Renal cortical epithelial cell (primary cell): Measurements from ENCODE around the gene DMRTC2. TPM values are rescaled to one million over a fixed set of nuclear protein-coding genes. Genes with fewer than 3 reads are reported as not detected.

Source experiments
- DNase-seq: peaks from one replicate; pipeline ENCODE4 v3.0.0-alpha.2; 2011; ENCODE audit warnings: low read depth
- total RNA-seq: library from RNA; depleted of rRNA; stranded (reverse); fragments of >200 nt; gene quantifications from 2 replicates; pipeline ENCODE4 v1.2.3, GENCODE V29; 2014

Gene DMRTC2
- total RNA-seq, result not detected in 2 replicates

DNA sequence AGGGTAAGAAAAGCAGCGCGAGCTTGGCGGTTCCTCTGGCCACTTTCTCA is at the start of gene DMRTC2:
Gene DMRTC2, plus strand, starts transcription at position 42 of the 50 bp plus-strand sequence. CDS start 2,387 bp downstream, outside the sequence.
- DNase-seq, result no peak

DNA sequence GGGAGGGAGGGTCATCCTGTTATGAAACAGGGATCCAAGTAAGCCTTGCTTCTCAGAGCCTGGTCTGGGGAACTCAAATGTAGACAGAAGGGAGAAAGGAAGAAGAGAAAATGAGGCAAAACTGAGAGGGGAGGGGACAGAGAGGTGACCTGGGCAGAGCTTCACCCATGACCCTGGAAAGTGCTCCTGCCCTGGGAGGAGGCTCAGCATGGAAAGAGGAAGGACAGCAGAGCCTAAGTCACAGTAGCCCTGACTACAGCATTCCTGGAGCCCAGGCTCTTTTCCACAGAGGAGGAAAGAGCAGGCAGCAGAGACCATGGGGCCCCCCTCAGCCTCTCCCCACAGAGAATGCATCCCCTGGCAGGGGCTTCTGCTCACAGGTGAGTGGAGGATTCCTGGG is 48.5 kb upstream of the DMRTC2 start, which contains the start of gene CEACAM3:
Gene CEACAM3, plus strand, starts transcription at position 226 of the 400 bp plus-strand sequence. Its CDS starts 91 bp downstream, at position 317.
- no peak for DNase-seq

DNA sequence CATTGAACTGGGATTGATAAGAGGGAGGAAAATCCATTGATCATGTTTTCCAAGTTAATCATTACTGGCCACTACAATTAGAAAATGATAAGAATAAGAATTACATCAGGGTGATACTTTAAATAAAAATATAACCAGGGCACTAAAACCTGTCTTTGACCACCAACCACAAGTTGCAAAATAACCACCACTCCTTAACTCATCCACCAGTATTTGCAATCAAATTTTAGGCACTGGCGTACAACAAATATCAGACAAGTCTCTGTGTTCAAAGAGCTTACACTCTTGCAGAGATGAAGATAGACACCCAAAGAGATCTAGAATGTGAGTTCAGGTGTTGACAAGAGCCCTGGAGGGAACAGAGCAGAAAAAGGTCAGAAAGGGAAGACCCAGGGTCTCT is 47.9 kb upstream of the DMRTC2 start:
- no peak for DNase-seq

DNA sequence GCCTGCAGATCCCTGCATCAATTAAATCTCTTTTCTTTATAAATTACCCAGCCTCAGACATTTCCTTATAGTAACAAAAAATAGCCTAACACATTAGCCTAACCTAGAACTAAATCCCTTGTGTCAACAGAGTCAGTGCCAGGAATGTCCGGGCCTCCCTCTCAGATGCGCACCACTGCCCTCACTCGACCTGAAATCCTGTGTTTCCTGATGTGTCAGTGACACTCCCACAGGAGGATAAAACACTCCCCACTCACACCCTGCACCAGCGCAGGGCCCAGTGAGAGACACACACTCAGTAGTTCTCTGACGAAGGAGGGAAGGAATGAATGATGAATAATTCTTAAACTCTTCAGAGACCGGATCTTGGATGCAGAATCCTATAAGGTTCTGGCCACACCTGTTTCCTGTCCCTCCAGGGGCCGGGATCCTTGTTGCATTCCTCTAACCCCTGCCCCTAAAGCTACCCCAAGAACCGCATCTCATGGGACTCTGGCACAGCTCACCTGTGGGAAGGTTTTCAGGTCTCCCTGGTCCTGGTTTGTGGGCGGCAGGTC is 45.3 kb upstream of the DMRTC2 start:
- DNase-seq, result peak; percentile 47

DNA sequence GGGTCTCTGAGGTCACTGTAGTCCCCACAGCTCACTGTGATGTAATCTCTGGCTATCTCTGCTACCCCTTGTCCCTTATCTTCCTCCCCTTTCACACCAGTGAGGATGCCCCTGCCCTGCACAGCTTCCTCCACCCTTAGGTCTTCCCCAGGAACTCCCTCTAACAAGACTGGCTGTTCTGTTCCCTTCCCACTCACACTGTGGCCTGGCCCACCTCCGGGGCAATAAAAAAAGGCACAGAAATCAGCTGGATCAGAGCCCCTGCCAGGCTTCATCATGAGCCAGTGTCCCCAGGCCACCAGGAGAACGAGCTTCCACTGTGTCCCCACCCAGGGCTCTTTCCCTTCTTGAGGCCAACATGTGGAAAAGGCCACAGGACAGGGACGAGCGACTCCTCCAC is 43.8 kb upstream of the DMRTC2 start:
- no peak for DNase-seq

DNA sequence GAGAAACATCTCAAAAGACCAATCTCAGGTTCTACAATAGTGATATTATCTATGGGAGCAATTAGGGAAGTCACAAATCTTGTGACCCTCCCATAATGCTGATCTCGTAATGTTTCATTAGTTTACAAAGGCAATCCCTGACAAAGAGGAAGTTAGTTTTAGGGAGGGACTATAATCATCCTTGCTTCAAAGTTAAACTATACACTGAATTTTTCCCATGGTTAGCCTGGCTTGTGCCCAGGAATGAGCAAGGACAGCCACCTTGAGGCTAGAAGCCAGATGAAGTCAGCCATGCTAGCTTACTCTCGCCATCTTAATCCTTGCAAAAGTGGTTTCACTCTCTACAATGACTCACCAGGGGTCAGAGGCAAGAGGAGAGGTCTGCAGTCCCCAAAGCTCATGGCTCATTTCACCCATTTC is 43.0 kb upstream of the DMRTC2 start:
- peak; percentile 3 for DNase-seq

DNA sequence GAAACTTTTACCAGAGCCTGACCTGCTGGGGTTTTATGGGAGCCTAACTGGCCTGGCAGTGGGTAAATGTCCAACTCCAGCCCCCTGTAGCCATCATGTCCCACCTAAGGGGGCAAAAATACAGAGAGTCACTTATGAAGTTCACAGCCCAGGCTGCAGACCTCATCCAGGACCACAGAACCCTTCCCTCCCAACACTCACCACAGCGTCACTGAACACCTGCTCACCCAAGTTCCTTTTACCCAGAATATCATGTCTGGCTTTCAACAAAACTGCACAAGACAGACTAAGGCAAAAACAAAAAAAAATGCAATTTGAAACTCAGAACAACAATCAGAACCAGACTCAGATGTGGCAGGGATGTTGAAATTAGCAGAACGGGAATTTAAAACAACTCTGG is 42.1 kb upstream of the DMRTC2 start:
- DNase-seq, result no peak

DNA sequence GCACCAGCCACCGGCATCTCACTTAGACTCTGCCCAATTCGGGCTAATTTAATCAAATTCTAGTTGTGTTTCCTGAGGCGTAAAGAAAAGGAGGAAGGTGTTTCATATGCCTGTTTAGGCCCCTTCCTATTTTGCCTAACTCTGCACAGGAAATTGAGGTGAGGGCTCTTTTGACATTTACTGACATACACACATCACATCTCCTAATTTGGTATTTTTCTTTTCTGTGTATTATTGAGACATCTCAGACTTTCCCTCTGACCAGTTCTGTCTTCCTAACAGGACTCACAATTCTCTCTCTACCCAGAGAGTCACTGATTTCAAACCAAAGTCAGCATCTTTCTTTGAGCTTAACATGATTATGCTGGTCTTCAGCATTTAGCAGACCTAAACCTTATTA is 40.5 kb upstream of the DMRTC2 start:
- DNase-seq, result no peak

DNA sequence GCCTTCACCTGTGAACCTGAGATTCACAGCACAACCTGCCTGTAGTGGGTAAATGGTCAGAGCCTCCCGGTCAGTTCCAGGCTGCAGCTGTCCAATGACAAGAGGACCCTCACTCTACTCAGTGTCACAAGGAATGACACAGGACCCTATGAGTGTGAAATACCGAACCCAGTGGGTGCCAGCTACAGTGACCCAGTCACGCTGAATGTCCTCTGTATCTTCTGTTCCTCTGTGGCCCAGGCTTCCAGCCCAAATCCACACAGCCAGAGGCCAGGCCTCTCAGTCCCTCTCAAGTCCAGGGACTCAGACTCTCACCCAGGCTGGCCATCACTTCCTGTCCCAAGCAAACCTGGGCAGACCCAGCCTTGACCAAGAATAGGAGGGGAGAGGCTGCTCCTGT is 37.7 kb upstream of the DMRTC2 start:
- no peak for DNase-seq

DNA sequence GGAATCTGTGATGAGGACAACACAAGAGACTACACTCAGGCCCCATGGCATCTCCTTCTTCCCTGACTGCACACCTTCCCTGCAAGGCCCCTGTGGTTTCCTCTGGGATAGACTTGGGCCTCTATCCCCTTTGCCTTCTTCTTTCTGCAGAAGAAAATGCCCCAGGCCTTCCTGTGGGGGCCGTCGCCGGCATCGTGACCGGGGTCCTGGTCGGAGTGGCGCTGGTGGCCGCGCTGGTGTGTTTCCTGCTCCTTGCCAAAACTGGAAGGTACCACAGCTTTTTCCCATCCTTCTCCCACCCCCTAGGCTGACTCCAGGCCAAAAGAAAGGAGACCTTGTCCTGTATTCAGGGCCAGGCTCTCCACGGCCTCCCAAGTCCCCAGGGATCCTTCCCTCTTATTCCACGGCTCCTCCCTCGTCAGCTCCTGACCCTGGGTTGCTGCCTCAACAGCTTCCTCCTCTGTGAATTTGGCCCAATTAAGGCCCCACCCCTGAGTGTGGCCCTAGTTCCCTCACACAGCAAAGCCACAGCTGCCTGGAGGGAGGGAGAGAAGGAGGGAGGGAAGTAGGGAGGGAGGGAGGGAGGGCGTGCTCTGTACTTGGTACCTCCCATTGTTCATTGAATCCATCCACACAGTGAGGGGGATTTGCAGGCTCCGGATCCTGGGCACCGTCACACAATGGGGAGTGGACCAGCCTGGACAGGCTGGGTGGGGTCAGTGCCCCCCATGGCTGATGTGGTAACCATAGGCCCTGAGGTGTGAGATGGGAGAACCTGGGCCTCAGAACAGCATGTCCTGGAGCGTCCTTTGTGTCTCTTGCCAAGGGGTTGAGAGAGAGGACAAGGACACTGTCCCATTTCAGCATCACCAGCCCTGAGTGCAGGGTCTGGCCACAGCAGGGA is 35.9 kb upstream of the DMRTC2 start:
- DNase-seq, result no peak

DNA sequence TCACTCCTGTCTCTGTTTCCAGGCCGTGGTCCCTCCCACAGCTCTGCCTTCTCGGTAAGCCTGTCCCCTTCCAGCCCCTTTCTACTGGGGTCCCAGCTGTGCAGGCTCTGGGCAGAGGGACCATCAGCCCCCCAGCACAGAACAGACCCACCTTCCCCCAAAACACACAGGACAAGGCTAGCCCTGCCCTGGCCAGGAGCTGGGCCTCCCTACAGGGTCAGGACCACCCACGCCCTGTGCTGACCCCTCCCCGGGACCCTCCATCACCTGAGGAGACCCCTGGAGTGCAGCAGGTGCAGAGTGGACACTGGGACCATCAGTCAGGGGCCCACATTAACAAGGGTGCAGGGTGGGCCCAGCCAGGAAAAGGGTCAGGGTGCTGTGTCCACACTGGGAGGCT is 34.5 kb upstream of the DMRTC2 start:
- DNase-seq, result no peak

DNA sequence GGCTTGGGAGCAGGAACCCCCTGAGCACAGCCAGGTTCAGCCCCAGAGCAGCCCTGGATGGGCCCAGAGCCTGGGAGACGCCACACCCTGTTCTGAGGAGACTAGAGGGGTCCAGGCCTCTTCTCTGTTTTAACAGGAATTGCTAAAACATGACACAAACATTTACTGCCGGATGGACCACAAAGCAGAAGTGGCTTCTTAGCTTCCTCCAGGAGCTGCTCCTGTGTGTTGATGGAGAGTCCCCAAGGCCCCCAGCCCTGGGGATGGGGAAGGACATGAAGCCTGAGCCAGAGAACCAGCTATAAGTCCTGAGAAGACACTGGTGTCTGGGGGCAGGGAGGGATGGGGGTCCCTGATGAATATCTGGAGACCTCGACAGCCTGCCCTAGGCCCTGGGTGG is 33.8 kb upstream of the DMRTC2 start:
- DNase-seq, result no peak

DNA sequence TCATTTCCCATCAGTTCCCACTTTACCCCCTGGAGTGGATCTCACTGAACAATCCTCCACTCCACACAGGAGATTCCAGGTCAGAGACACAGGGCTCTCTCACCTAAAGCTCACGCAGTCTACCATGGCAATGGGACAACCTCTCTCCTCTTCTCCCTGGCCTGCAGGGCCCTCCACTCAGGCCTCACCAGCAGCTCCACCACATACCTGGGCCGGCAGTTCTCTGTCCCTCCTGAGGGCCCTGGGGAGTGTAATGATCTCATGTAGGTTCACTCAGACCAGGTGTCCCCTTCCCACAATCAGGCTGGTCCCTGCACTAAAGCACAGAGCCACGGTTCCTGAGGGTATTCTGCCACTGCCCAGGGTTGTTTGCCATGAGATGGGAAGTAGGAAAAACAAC is 32.9 kb upstream of the DMRTC2 start:
- no peak for DNase-seq

DNA sequence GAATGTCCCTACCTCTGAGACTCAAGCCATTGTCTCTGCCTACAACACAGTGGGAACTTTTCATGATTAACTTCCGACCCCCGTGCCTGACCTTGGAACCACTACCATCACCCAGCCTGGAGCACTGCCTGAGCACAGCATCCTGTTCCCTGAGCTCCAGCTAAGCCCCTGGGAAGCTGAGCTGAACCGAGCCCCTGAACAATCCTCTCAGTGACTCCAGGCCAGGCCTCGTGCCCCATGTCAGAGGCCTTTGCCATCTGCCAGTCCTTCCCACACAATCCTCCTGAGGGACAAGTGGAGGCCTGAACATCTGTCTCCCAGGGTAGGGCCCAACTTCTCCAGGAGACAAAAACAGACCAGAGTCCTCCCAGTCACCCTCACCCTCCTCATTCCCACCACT is 30.9 kb upstream of the DMRTC2 start:
- DNase-seq, result no peak

DNA sequence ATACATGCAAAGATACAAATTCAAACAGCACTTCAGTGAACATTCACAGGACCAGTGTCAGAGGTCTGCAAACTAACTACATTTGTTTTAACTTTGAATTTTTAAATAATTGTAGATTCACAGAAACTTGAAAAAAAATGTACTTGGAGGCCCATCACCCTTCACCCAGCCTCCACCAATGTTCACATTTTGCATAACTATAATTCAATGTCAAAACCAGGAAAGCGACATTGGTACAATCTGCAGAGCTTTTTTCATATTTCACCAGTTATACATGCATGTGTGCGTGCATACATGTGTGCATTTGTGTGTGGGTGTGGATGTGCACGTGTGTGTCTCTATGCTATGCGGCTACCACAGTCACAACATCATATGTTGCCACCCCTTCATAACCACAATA is 29.5 kb upstream of the DMRTC2 start:
- DNase-seq, result no peak

DNA sequence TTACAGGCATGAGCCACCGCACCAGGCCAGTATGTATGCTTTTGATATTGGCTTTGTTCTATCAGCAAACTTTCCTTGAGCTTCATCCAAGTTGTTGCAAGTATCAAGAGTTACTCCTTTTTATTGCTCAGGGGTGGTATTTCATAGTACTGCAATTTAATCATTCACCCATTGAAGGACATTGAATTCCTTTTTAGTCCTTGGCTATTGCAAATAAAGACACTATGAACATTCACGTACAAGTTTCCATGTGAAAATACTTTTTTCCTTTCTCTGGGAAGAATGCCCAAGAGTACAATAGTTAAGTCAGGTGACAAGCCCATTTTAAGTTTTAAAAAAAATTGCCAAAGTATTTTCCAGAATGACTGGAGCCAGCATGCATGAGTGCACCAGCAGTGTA is 28.1 kb upstream of the DMRTC2 start:
- DNase-seq, result peak; percentile 6

DNA sequence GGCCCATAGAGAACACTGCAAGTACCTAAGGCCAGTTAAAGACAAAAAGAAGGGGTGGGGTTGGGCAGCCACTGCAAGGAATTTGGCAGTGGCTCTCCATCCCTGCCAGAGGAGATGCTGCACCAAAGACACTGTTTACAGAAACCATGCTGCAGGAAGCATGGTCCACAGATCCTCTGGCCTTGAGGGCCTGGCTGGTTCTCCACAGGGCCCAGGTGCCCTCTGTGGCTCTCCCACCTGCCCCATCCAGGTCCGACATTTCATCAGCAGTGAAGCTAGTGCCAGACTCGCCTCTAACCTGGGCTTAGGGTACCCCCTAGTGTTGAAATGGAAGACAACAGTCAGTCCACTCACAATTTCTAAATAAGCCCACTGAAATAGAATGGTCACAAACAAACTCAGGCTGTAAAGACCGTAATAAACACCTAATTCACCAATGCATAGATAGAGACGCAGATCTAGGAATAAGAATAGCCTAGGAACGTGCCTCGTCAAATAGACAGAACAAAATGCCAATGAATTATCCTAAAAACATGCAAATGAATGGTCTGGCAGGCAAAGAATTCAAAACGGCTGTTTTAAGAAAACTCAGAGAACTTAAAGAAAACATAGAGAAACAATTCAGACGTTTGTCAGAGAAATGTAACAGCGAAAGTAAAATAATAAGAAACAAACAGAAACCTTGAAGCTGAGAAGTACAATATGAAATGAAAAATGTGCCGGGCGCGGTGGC is 23.7 kb upstream of the DMRTC2 start:
- peak; percentile 35 for DNase-seq

DNA sequence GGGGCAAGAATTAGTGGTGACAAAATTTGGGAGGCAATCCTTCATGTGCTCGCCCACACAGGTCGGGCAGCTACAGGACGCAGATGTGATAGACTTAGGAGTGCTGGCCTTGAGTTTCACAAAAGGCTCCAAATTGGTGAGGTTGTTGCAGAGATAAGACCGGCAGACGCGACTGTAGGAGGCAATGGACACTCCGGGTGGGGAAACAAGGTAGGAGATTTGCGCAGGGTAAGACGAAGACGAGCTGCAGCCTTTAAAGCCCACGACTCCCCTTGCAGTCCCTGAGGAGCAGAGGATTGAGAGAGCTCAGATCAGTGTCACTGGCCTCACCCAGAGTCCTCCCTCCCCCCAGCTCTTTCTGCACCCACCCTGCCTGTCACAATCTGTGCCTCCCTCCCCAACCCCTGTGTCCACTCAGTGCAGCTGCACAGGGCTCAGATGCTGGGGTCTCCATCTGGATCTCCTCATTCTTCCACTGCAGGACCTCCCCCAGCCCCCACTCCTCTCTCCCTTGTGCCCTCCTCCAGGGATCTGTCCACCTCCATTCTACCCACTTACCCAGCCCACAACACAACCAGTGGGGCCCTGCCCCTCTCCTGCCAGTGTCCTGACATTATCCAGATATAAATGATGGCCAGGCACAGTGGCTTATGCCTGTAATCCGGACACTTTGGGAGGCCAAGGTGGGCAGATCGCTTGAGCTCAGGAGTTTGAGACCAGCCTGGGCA is 6.7 kb upstream of the DMRTC2 start:
- DNase-seq, result no peak

DNA sequence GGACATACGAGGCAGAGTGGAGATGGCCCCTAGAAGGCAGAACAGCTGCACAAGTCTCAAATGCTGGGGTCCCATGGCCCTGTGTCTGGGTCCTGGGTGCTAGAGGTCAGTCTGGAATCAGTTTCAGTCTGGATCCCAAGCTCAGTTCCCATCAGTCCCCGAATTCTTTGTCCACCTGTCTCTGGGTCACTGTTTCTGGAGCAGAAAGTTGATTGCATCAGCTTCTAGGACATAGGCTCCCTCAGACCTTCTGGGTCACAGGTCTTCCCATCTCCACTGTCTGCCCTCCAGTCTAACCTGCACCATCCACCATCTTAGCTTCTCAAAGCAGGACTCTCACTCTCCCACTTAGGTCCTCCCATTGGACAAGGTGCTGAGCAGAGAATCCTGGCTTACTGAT is 5.6 kb upstream of the DMRTC2 start:
- no peak for DNase-seq

DNA sequence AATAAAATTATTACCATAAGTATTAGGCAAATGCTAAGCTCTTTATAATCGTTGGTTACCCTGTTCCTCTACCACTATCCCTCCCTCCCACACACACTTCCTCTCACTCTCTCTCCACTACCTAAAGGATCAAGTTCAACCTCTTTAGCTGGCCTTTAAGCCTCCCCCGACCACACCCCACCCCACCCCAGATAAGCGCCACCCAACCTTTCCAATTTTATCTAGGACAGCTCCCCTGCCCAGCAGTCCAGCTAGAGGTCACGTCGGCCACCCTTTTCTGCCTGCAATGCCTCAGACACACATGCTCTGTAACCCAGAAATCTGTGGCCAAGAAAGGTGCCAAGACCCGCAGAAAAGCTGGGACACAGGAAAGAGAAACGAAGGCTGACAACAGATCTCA is 1.5 kb upstream of the DMRTC2 start:
- no peak for DNase-seq

DNA sequence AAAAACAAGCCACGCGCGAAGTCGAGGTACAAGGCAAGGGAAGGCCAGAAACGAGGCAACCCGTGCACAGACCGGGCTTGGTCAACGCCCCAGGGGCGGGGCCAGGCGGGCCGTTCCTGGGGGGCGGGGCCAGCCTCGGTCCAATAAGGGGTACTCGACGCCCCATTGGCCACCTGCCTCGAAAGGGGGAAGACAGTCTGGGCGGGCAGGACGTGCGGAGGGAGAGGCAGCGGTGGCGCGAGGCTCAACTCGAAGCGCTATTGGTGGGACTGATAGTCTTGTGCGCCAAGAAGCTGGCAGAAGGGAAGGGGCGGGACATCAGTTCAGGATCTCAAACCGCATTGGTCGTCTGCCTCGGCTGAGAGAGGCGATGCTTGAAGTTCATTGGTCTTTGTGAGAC is 241 bp upstream of the DMRTC2 start, which contains the start of gene LYPD4:
Gene LYPD4, minus strand, starts transcription at position 83 of the 400 bp plus-strand sequence. CDS start 5,398 bp downstream, outside the sequence.
- DNase-seq, result no peak

DNA sequence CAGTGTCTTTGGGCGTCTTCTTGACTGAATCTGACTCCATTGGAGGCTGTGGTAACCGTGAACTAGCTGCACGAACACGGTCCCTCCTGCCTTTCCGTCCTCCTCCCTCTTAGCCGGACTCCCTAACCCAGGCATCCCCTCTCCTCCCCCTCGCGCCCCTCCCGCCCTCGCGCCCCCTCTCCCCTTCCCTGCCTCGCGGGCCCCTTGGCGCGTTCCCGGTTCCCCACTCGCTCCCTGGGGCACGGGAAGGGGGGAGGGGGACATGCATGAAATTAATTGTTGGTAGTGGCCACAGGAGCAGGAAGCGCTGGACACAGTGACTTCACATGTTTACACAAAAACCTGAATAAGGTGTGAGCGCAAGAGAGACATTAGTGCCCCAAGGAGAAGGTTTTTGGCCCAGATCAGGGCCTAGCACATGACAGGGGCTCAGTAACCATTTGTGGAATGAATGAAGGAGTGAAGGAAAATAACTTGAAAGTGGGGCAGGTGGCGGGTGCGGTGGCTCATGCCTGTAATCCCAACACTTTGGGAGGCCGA is 279 bp downstream of the DMRTC2 start:
- no peak for DNase-seq
